Esophagus (tissue), 2 donors: ENCODE measurements around the gene IQCN. TPM values are rescaled to one million over a fixed set of nuclear protein-coding genes. Genes with fewer than 3 reads are reported as not detected.

ENCODE experiments used
- H3K27ac ChIP-seq, 2 donors: one replicate each; pipeline ENCODE4 v1.5.1; 2013; ENCODE audit warnings: low read depth in 2 of 2, mild to moderate bottlenecking in 2 of 2, inconsistent platforms in 1 of 2, low read length in 1 of 2, moderate library complexity in 1 of 2
- H3K27me3 ChIP-seq, 2 donors: one replicate each; pipeline ENCODE4 v1.6.1; 2013; ENCODE audit warnings: low read length in 2 of 2, control low read depth in 1 of 2, mild to moderate bottlenecking in 1 of 2; ENCODE audit not compliant: insufficient read depth in 2 of 2, control insufficient read depth in 1 of 2
- H3K36me3 ChIP-seq, 2 donors: one replicate each; pipeline ENCODE4 v1.6.1; 2013; ENCODE audit warnings: low read length in 1 of 2; ENCODE audit not compliant: control insufficient read depth in 2 of 2, insufficient read depth in 2 of 2
- H3K4me1 ChIP-seq, 2 donors: one replicate each; pipeline ENCODE4 v1.6.1; 2013; ENCODE audit warnings: low read length in 1 of 2; ENCODE audit not compliant: control insufficient read depth in 2 of 2, insufficient read depth in 2 of 2
- H3K4me3 ChIP-seq, 2 donors: one replicate each; pipeline ENCODE4 v1.5.1; 2013; ENCODE audit warnings: low read length in 2 of 2, mild to moderate bottlenecking in 2 of 2, low read depth in 1 of 2, moderate library complexity in 1 of 2
- H3K9me3 ChIP-seq, 2 donors: one replicate each; pipeline ENCODE4 v1.6.1; 2013; ENCODE audit warnings: mild to moderate bottlenecking in 2 of 2, low read depth in 1 of 2, low read length in 1 of 2, moderate library complexity in 1 of 2; ENCODE audit not compliant: control insufficient read depth in 2 of 2, insufficient read depth in 1 of 2
- WGBS, 2 donors: extraction: QIAGEN DNeasy Blood & Tissue Kit; methylation state at CpG; one replicate each; pipeline ENCODE4 v1.1.7; 2013; 5-methylcytosine and 5-hydroxymethylcytosine counted together
- polyA plus RNA-seq, 2 donors: library from polyadenylated mRNA; stranded (reverse); fragments of 200-250 nt; gene quantifications; one replicate each; pipeline ENCODE4 v1.2.3, GENCODE V29; 2013
- donor health status: healthy with polysubstance abuse.
- donor health status: Bipolar disorder and iron deficiency.

The IQCN gene
- polyA plus RNA-seq, 2 donors, result 0.88 to 12.2 TPM

- WGBS, 2 donors, result 68 to 72% methylated on average over 7 of the region's 7 CpGs
- Histone ChIP-seq H3K36me3 (no peaks in the 10 kb centered on the region), H3K4me1 (no peaks in the 10 kb centered on the region), H3K9me3 (no peaks in the 10 kb centered on the region), H3K4me3 (no peak overlapping the region), H3K27ac (no peak overlapping the region), H3K27me3 (no peaks in the 10 kb centered on the region)
These were observed 29.0 kb downstream of the IQCN start for GRCh38 chr19:18245297-18245696.

- no peak overlapping the region for H3K4me3 ChIP-seq
- no peak overlapping the region for H3K27ac ChIP-seq
- H3K4me1 ChIP-seq, result no peaks in the 10 kb centered on the region
These were observed 34.9 kb downstream of the IQCN start for GRCh38 chr19:18239303-18239702.

GRCh38 chr19:18234194-18234593, 40.1 kb downstream of the IQCN start:
- 34 to 40% methylated on average over 6 of the region's 6 CpGs for WGBS, 2 donors
- Histone ChIP-seq H3K9me3 (peaks cover 2 to 12% of the 10 kb centered on the region in 2 donors), H3K36me3 (no peaks in the 10 kb centered on the region), H3K27me3 (peaks cover 0 to 17% of the 10 kb centered on the region in 2 donors), H3K4me1 (no peaks in the 10 kb centered on the region), H3K4me3 (no peak overlapping the region), H3K27ac (no peak overlapping the region)

More at GRCh38 chr19:18239303-18239702, 34.9 kb downstream of the IQCN start:
- Histone ChIP-seq H3K36me3 (no peaks in the 10 kb centered on the region), H3K27me3 (peaks cover 0 to 4% of the 10 kb centered on the region in 2 donors), H3K9me3 (no peaks in the 10 kb centered on the region)
- 32 to 33% methylated on average over 12 of the region's 12 CpGs for WGBS, 2 donors

GRCh38 chr19:18233224-18233825, 40.9 kb downstream of the IQCN start:
- Histone ChIP-seq H3K27ac (no peak overlapping the region), H3K36me3 (no peaks in the 10 kb centered on the region), H3K4me3 (no peak overlapping the region), H3K27me3 (peaks cover 0 to 17% of the 10 kb centered on the region in 2 donors), H3K4me1 (no peaks in the 10 kb centered on the region), H3K9me3 (peaks cover 2 to 12% of the 10 kb centered on the region in 2 donors)
- 17 to 25% methylated on average over 37 of the region's 37 CpGs for WGBS, 2 donors

- H3K27ac ChIP-seq, result no peak overlapping the region
- H3K27me3 ChIP-seq, result peaks cover 0 to 19% of the 10 kb centered on the region in 2 donors
- H3K9me3 ChIP-seq, result peaks cover 2 to 12% of the 10 kb centered on the region in 2 donors
- no peaks in the 10 kb centered on the region for H3K36me3 ChIP-seq
- 4 to 12% methylated on average over 40 to 46 of the region's 46 CpGs for WGBS, 2 donors
- no peak overlapping the region for H3K4me3 ChIP-seq
- no peaks in the 10 kb centered on the region for H3K4me1 ChIP-seq
These were observed 41.6 kb downstream of the IQCN start for GRCh38 chr19:18232540-18233223.

- WGBS, 2 donors, result 16 to 29% methylated on average over 4 of the region's 4 CpGs
- Histone ChIP-seq H3K27ac (no peak overlapping the region), H3K4me3 (no peak overlapping the region), H3K36me3 (no peaks in the 10 kb centered on the region), H3K27me3 (peaks cover 0 to 20% of the 10 kb centered on the region in 2 donors), H3K4me1 (no peaks in the 10 kb centered on the region), H3K9me3 (peaks cover 2 to 12% of the 10 kb centered on the region in 2 donors)
These were observed 42.5 kb downstream of the IQCN start for GRCh38 chr19:18231775-18232174.

GRCh38 chr19:18230941-18231734, 43.1 kb downstream of the IQCN start:
- Histone ChIP-seq H3K27me3 (peaks cover 0 to 20% of the 10 kb centered on the region in 2 donors), H3K4me1 (no peaks in the 10 kb centered on the region), H3K4me3 (no peak overlapping the region), H3K9me3 (peaks cover 2 to 12% of the 10 kb centered on the region in 2 donors), H3K36me3 (no peaks in the 10 kb centered on the region), H3K27ac (no peak overlapping the region)
- WGBS, 2 donors, result 41 to 46% methylated on average over 18 of the region's 18 CpGs

GRCh38 chr19:18229915-18230314, 44.3 kb downstream of the IQCN start:
- Histone ChIP-seq H3K27ac (no peak overlapping the region), H3K27me3 (peaks cover 0 to 25% of the 10 kb centered on the region in 2 donors), H3K4me1 (peaks cover 0 to 6% of the 10 kb centered on the region in 2 donors), H3K36me3 (no peaks in the 10 kb centered on the region), H3K4me3 (no peak overlapping the region), H3K9me3 (peaks cover 2 to 12% of the 10 kb centered on the region in 2 donors)
- WGBS, 2 donors, result 79 to 85% methylated on average over 4 of the region's 4 CpGs

GRCh38 chr19:18229474-18229873, 44.8 kb downstream of the IQCN start:
- Histone ChIP-seq H3K27ac (no peak overlapping the region), H3K4me3 (no peak overlapping the region), H3K36me3 (no peaks in the 10 kb centered on the region), H3K4me1 (peaks cover 0 to 10% of the 10 kb centered on the region in 2 donors), H3K9me3 (peaks cover 2 to 12% of the 10 kb centered on the region in 2 donors), H3K27me3 (peaks cover 0 to 25% of the 10 kb centered on the region in 2 donors)
- WGBS, 2 donors, result 69 to 70% methylated on average over 5 of the region's 5 CpGs
